Astrocyte of the spinal cord (primary cell): ENCODE data around the gene NAIF1.
A peak's percentile ranks its signal among the peaks of the same experiment; 100 is the strongest.

Source experiments
- DNase-seq: peaks from one replicate; pipeline ENCODE4 v3.0.0; 2011; ENCODE audit warnings: low read depth, low spot score
- H3K4me3 ChIP-seq: 2 replicates; pipeline ENCODE4 v1.5.1; 2011; ENCODE audit warnings: low read depth, mild to moderate bottlenecking, low read length, moderate library complexity
- CTCF ChIP-seq: IDR thresholded peaks from 2 replicates; pipeline ENCODE4 v1.5.1; 2012; ENCODE audit warnings: low read depth, mild to moderate bottlenecking, low read length, inconsistent platforms
- in situ Hi-C: cut with HindIII; loops from 2 replicates; pipeline ENCODE4 v1.10.0; 2017; ENCODE audit warnings: low sequenced_read_pairs

NAIF1 gene

GRCh38 chr9:128091571-128091970 is 24.5 kb upstream of the NAIF1 start:
- H3K4me3 ChIP-seq, result peak overlapping the region; percentile 49
- in situ Hi-C loops, result no loop called here
- no peak for TF ChIP-seq CTCF
- no peak for DNase-seq

GRCh38 chr9:128091144-128091543 is 24.0 kb upstream of the NAIF1 start:
- H3K4me3 ChIP-seq, result peak overlapping the region; percentile 49
- TF ChIP-seq CTCF, result no peak
- in situ Hi-C loops, result no loop called here
- DNase-seq, result peak; percentile 94

GRCh38 chr9:128089299-128089698 is 22.2 kb upstream of the NAIF1 start:
- no peak for DNase-seq
- no peak for TF ChIP-seq CTCF
- in situ Hi-C loops, result no loop called here
- no peak overlapping the region for H3K4me3 ChIP-seq

GRCh38 chr9:128088253-128088945 is 21.3 kb upstream of the NAIF1 start:
- no peak for DNase-seq
- no peak overlapping the region for H3K4me3 ChIP-seq
- no peak for TF ChIP-seq CTCF
- in situ Hi-C loops, result no loop called here

- DNase-seq, result no peak
- TF ChIP-seq CTCF, result no peak
- no peak overlapping the region for H3K4me3 ChIP-seq
- in situ Hi-C loops, result no loop called here
Observed at GRCh38 chr9:128087262-128087661, 20.1 kb upstream of the NAIF1 start.

- H3K4me3 ChIP-seq, result no peak overlapping the region
- no peak for DNase-seq
- TF ChIP-seq CTCF, result no peak
- in situ Hi-C loops, result no loop called here
Observed at GRCh38 chr9:128085943-128086342, 18.8 kb upstream of the NAIF1 start.

GRCh38 chr9:128084746-128085145 is 17.6 kb upstream of the NAIF1 start:
- DNase-seq, result no peak
- no peak overlapping the region for H3K4me3 ChIP-seq
- in situ Hi-C loops, result no loop called here
- TF ChIP-seq CTCF, result no peak
